Measurements from ENCODE around the gene WIPF2.

The WIPF2 gene

DNA sequence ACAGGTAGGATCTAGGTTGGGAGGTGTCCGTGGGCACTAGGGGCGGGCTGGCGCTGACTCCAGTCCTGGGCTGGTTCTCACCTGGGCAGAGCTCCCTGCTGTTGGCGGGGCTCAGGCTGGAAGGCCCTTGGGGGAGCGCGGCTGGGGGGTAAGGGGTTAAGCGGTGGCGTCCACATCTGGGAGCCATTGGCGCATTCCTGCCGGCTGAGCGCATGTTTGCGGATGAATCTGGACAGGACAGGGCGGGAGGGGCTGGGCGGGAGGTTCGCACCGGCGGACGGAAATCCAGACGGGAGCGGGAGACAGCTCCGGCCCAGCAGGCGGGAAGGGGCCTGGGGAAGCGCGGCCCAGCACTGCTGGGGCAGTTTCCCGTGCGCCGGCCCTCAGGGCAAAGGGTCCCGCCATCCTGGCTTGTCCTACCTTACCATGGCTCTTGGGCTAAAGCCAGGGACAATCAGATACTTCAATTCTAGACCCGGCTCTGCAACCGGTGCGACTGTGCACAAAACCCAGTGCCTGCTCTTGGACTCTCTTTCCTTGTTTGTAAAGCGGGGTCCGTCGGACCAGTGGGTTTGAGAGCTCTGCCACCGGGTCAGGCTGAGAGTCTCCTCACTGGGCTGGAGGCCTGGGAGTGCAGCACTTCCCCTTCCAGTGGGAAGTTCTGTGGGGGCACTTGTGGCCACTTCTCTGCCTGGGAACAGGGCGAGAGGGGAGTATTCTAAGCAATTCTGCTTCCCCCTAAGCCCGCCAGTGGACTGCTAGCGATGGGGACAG is 97.7 kb downstream of the WIPF2 start:
- no peak overlapping the region for H3K4me3 ChIP-seq (ENCODE audit: insufficient read depth, low read length, poor library complexity, severe bottlenecking)
- peak overlapping the region; percentile 81 for H3K4me2 ChIP-seq (ENCODE audit: low read depth, low read length, poor library complexity, severe bottlenecking)
- TF ChIP-seq EZH2phosphoT487 (conservative IDR thresholded peaks at IDR 0.05; ENCODE audit: low read length), result no peak
- no peak for TF ChIP-seq CTCF (IDR thresholded peaks at IDR 0.05; ENCODE audit: insufficient read depth, low read length, poor library complexity, severe bottlenecking)
- H3F3A ChIP-seq (ENCODE audit: insufficient read depth), result peaks cover 6% of the 10 kb centered on the region; the same call in 1 of the 2 replicates
- no peaks in the 10 kb centered on the region for H3K36me3 ChIP-seq (ENCODE audit: low read length)
- H3K27me3 ChIP-seq (ENCODE audit: low read length), result no peaks in the 10 kb centered on the region
- no peak overlapping the region for H3K27ac ChIP-seq (ENCODE audit: low read depth, low read length)
- H3K79me2 ChIP-seq (ENCODE audit: insufficient read depth, low read length), result peaks cover 29% of the 10 kb centered on the region; the same call in 1 of the 2 replicates
- H3K9me2 ChIP-seq (replicated peaks; ENCODE audit: insufficient read depth, low read length), result no peaks in the 10 kb centered on the region
- no peaks in the 10 kb centered on the region for H4K20me1 ChIP-seq (ENCODE audit: low read depth, low read length)
- H3K9me3 ChIP-seq (ENCODE audit: insufficient read depth, low read length), result no peaks in the 10 kb centered on the region
- H2AFZ ChIP-seq (ENCODE audit: low read depth, low read length, severe bottlenecking), result no peak overlapping the region
- no peak overlapping the region for H3K9ac ChIP-seq (ENCODE audit: low read length)

- Histone ChIP-seq H3K4me3 (ENCODE audit: insufficient read depth, low read length, poor library complexity, severe bottlenecking) (peak overlapping the region; percentile 57), H3K4me2 (ENCODE audit: low read depth, low read length, poor library complexity, severe bottlenecking) (peak overlapping the region; percentile 81), H3K9me3 (ENCODE audit: insufficient read depth, low read length) (no peaks in the 10 kb centered on the region), H3K36me3 (ENCODE audit: low read length) (no peaks in the 10 kb centered on the region), H3F3A (ENCODE audit: insufficient read depth) (peaks cover 6% of the 10 kb centered on the region; the same call in 1 of the 2 replicates), H3K9ac (ENCODE audit: low read length) (peak overlapping the region; percentile 74), H3K27ac (ENCODE audit: low read depth, low read length) (no peak overlapping the region), H2AFZ (ENCODE audit: low read depth, low read length, severe bottlenecking) (peak overlapping the region; percentile 23), H3K79me2 (ENCODE audit: insufficient read depth, low read length) (peaks cover 29% of the 10 kb centered on the region; the same call in 1 of the 2 replicates), H3K27me3 (ENCODE audit: low read length) (no peaks in the 10 kb centered on the region), H4K20me1 (ENCODE audit: low read depth, low read length) (no peaks in the 10 kb centered on the region), H3K9me2 (replicated peaks; ENCODE audit: insufficient read depth, low read length) (no peaks in the 10 kb centered on the region)
- TF ChIP-seq EZH2phosphoT487 (conservative IDR thresholded peaks at IDR 0.05; ENCODE audit: low read length) (no peak), CTCF (IDR thresholded peaks at IDR 0.05; ENCODE audit: insufficient read depth, low read length, poor library complexity, severe bottlenecking) (peak; percentile 45)
Observed at GRCh38 chr17:40317345-40317873, 98.3 kb downstream of the WIPF2 start.

GRCh38 chr17:40317880-40318829 is 99.1 kb downstream of the WIPF2 start:
- Histone ChIP-seq H2AFZ (ENCODE audit: low read depth, low read length, severe bottlenecking) (peak overlapping the region; percentile 71), H3K27me3 (ENCODE audit: low read length) (no peaks in the 10 kb centered on the region), H3F3A (ENCODE audit: insufficient read depth) (peaks cover 9% of the 10 kb centered on the region), H4K20me1 (ENCODE audit: low read depth, low read length) (no peaks in the 10 kb centered on the region), H3K9me3 (ENCODE audit: insufficient read depth, low read length) (no peaks in the 10 kb centered on the region), H3K9me2 (replicated peaks; ENCODE audit: insufficient read depth, low read length) (no peaks in the 10 kb centered on the region), H3K36me3 (ENCODE audit: low read length) (no peaks in the 10 kb centered on the region), H3K4me3 (ENCODE audit: insufficient read depth, low read length, poor library complexity, severe bottlenecking) (peak overlapping the region; percentile 73), H3K79me2 (ENCODE audit: insufficient read depth, low read length) (peaks cover 29% of the 10 kb centered on the region; the same call in 1 of the 2 replicates), H3K9ac (ENCODE audit: low read length) (peak overlapping the region; percentile 74), H3K4me2 (ENCODE audit: low read depth, low read length, poor library complexity, severe bottlenecking) (peak overlapping the region; percentile 81), H3K27ac (ENCODE audit: low read depth, low read length) (peak overlapping the region; percentile 46)
- TF ChIP-seq CTCF (IDR thresholded peaks at IDR 0.05; ENCODE audit: insufficient read depth, low read length, poor library complexity, severe bottlenecking), result no peak
- no peak for TF ChIP-seq EZH2phosphoT487 (conservative IDR thresholded peaks at IDR 0.05; ENCODE audit: low read length)
